22Rv1 (cell line): ENCODE measurements around the gene CLINT1.

Experiments
- CTCF ChIP-seq: fragments of 450-650 bp; IDR thresholded peaks from 2 replicates; pipeline ENCODE4 v1.5.1; 2017; ENCODE audit warnings: mild to moderate bottlenecking
- ZFX ChIP-seq: fragments of 450-650 bp; IDR thresholded peaks from 2 replicates; pipeline ENCODE4 v1.6.1; 2017; ENCODE audit warnings: antibody characterized with exemption, borderline replicate concordance

- TF ChIP-seq CTCF (no peak), ZFX (no peak)
These were observed 94.4 kb downstream of the CLINT1 start for GRCh38 chr5:157764531-157764930.
